ENCODE data around the gene HOXC6.

DNA sequence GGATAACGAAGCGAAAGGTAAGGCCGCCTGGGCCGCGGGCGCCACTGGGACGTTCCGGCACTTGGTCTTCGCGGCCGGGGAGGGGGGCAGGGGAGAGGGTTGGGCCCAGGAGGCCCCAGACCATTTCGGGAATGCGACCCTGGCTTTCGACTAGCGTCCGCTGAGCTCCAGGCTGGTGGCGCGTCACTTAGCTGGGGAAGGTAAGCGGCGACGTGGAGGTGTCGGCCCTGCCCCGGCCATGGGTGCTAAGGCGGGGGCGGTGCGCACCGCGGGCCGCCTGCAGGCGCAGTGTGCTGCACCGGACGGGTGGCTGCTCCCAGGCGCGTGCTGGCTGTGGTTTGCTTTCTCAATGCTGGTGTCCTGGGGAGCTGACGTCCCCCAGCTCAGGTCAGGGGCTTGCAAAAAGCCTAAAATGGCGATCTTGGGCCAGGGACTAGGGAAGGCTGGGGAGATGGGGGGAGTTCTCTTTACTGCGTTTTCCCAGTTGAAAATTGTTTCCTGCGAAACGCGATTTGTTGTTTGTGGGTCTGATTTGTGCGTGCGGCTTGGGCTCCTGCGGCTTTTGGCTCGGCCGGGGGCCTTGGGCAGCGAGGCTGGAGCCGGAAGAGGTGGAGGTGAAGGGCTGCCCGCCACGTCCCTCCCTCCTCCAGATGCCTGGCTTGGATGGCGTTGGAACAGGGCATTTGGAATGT is 42.1 kb upstream of the HOXC6 start:
- TF ChIP-seq, protein P1, sequence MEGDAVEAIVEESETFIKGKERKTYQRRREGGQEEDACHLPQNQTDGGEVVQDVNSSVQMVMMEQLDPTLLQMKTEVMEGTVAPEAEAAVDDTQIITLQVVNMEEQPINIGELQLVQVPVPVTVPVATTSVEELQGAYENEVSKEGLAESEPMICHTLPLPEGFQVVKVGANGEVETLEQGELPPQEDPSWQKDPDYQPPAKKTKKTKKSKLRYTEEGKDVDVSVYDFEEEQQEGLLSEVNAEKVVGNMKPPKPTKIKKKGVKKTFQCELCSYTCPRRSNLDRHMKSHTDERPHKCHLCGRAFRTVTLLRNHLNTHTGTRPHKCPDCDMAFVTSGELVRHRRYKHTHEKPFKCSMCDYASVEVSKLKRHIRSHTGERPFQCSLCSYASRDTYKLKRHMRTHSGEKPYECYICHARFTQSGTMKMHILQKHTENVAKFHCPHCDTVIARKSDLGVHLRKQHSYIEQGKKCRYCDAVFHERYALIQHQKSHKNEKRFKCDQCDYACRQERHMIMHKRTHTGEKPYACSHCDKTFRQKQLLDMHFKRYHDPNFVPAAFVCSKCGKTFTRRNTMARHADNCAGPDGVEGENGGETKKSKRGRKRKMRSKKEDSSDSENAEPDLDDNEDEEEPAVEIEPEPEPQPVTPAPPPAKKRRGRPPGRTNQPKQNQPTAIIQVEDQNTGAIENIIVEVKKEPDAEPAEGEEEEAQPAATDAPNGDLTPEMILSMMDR (IDR thresholded peaks at IDR 0.05): peak in 1 of 4 donors; percentile 3
- no peak for TF ChIP-seq POLR2A (IDR thresholded peaks at IDR 0.05)
